AG09319 (cell line): Measurements from ENCODE around the gene TERT.

Source experiments
- DNase-seq: peaks from one replicate; pipeline ENCODE4 v3.0.0-alpha.2; 2010; ENCODE audit warnings: low read depth; ENCODE audit errors: extremely low read depth
- TF ChIP-seq, protein P1 (sequence below): IDR thresholded peaks from 2 replicates; pipeline ENCODE4 v1.5.1; 2011; ENCODE audit warnings: low read depth, mild to moderate bottlenecking, inconsistent platforms, low read length, moderate library complexity

Gene TERT

DNA sequence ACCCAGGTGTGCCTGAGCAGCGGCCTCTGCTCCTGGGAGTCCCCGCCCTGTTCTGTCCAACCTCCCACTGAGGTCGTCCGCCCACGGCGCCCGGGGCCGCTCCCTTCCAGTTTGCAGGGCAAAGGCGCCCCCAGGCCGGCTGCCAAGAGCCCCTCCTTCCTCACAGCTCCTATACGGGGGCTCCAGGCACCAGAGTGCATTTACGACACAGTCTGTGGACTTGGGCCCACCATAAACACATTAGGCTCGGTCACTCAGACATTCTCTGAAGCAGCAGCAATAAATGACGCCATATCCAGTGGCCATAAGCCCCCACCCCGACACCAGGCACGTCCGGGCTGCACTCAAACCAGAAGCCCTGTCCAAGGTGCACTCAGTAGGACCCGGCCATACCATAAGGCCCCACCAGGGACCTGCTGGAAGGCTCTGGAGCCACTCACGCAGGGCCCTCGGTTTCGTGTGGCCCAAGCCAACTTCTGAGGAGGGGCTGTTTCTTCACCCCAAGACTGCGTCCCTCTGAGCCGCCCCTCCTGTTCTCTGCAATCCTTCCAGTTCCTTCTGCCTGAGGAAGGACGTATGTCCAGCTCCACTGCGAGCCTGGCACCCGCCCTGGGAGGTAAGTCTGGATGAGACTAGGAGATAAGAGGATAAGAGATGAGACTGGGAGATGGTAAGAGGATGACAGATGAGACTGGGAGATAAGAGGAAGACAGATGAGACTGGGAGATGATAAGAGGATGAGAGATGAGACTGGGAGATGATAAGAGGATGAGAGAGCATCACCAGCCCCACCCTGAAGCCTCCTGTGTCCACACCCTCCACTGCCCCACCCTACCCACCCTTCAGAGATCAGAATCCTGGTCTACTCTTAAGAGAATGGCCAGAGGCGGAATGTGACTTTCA, 42.9 kb downstream of the TERT start:
- TF ChIP-seq, protein P1, sequence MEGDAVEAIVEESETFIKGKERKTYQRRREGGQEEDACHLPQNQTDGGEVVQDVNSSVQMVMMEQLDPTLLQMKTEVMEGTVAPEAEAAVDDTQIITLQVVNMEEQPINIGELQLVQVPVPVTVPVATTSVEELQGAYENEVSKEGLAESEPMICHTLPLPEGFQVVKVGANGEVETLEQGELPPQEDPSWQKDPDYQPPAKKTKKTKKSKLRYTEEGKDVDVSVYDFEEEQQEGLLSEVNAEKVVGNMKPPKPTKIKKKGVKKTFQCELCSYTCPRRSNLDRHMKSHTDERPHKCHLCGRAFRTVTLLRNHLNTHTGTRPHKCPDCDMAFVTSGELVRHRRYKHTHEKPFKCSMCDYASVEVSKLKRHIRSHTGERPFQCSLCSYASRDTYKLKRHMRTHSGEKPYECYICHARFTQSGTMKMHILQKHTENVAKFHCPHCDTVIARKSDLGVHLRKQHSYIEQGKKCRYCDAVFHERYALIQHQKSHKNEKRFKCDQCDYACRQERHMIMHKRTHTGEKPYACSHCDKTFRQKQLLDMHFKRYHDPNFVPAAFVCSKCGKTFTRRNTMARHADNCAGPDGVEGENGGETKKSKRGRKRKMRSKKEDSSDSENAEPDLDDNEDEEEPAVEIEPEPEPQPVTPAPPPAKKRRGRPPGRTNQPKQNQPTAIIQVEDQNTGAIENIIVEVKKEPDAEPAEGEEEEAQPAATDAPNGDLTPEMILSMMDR: no peak
- no peak for DNase-seq

DNA sequence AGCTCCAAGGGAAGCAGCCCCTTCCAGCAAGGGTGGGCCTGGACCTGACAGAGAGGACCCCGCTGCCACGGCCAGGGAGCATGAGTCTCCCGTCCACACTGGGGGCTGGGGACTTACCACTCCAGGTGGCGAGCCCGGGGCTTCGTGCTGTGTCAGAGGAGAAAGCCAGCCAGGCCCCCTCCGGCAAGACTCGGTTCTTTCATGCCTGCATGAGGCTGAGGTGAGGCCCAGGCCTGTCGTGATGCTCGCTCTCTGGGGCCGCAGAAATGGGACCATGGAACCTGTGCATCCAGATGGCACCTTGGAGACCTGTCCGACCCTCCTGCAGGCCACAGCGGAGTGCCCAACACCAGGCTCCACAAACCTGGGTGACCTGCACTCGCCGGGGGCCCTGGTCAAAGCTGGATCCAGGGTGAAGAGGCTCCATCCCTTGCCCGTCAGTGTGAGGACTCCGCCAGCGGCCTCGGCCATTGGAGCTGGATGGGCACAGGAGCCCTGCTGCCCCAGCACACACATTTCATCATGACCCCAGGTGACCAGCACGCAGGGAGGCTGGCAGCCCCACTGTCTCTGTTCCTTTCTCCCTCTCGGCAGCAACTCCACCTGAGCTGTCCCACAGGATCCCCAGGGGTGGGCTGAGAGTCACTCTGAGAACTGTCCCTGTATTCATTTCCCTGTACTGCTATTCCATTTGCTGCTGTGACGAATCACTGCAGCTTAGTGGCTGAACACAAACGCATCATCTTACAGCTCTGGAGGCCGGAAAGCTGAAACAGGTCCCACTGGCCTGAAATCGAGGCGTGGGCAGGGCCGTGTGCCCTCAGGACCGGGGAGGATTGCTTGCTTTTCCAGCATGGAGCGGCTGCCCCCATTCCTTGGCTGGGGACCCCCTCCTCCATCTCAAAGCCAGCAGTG, 45.2 kb downstream of the TERT start:
- DNase-seq: no peak
- TF ChIP-seq, protein P1: no peak

GRCh38 chr5:1247811-1248210, 47.1 kb downstream of the TERT start:
- no peak for DNase-seq
- TF ChIP-seq, protein P1: no peak

DNA sequence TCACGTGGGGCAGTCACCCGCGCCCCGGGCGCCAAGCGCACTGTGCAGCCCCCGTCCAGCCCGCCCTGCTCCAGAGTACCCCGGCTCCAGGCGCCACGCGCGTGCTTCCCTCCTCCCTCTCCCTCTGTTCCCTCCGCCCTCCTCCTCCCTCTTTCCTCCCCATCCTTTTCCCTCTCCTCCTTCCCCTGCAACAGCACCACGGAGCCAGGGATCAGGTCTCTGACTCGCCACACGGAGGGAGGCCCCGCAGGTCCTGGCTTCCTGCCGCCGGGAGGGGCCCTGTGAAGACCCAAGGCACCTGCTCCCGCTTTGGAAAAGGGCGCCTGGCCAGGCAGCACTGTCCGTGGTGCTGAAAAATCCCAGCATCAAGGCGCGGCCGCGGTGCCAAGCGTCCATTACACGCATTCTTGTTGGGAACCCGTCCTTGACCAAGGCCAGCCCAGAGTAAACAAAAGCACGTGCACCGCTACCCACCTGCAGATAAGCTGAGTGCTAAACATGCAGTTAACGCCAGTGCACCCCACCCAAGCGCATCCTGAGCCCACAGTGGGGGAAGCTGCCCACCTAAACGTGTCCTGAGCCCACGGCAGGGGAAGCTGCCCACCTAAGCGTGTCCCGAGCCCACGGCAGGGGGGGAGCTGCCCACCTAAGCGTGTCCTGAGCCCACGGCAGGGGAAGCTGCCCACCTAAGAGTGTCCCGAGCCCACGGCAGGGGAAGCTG, 48.0 kb downstream of the TERT start:
- DNase-seq: no peak
- TF ChIP-seq, protein P1: no peak

GRCh38 chr5:1245905-1246576, 48.8 kb downstream of the TERT start:
- DNase-seq: no peak
- TF ChIP-seq, protein P1: no peak

DNA sequence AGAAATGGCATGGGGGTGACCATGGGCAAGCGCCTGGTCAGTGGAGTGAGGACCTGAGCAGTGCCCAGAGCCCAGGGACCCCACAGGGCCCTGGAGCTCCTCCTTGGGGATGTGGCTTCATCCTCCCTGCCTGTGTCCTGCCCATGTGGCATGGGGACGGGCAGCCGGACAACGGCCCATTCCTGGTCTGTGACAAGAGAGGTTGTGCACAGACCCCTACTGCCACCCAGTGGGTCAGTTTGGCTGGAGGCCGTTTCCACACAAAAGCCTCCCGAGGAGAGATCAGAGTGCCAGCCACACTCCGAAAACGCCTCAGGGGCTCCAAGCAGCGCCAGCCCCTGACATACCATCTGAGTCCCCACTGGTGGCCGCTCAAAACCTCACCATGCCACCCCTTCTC, 49.9 kb downstream of the TERT start:
- TF ChIP-seq, protein P1: no peak

More for the DNA sequence above, 49.9 kb downstream of the TERT start:
- no peak for DNase-seq
